SKM-1 (cell line): ENCODE data around the gene CDC40.
"Not testable (repeated sequence)": the region's sequence is repeated elsewhere in the genome, so short reads cannot be mapped to it uniquely, and the experiment has no call there.

ENCODE experiments used
- DNase-seq: peaks from one replicate; lab custom pipeline; 2025; ENCODE audit not compliant: unreplicated experiment; lab: John Stamatoyannopoulos, UW

CDC40 gene

DNA sequence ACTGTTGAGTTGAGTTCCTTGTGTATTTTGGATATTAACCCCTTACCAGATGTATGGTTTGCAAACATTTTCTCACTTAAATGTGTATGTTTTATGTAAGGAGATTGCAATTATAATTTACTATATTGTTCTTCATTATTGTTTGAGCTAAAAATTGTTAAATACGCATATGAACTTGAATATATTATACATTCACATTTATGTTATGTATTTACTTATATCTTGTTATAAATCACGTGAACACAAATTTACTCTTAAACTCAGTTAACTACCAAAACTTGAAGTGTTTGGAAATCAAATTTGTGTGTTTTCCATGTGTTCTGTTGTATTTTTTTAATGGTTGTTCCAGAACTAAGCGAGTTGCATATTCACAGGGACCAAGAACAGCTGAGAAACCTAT, 18.3 kb downstream of the CDC40 start:
- DNase-seq, result no peak

- no peak for DNase-seq
Measured at GRCh38 chr6:110201151-110201884, 21.1 kb downstream of the CDC40 start.

- DNase-seq, result no peak
Measured at GRCh38 chr6:110207652-110208051, 27.4 kb downstream of the CDC40 start.

DNA sequence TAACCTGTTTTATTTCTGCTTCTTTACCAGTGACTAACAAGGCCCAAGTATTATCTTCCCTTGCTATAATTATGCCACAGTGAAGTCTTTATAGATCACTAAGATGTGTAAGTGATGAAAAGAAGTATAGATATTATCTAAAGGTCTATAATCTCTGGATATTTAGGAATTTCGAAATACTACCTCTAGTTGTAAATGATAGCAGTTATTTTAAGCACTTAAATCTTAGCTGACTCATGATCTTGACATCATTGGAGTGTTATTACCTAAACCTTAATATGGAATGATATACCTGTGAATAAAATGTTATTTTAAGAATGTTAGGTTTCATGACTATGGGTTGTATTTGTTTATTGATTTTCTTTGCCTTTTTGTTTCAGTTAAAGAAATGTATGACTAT, 31.5 kb downstream of the CDC40 start:
- no peak for DNase-seq

DNA sequence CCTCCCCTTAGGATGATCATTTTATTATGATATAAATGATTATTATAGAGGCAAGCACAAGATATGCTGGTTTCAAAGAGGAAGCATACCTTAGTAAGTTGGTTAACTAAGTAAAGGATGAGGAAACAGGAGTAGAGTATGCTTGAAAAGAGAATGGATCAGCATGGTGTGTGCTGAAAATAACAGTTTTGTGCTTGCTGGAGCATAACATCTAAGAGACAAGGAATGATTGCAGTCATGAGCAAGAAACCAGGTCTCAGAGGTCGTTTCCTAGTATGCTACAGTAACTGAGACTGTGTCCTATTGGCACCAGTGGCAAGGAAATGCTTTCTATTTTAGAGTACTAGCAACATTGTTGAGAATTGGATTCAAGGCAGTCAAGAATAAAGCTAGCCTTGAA, 34.1 kb downstream of the CDC40 start:
- no peak for DNase-seq

- DNase-seq, result no peak
Measured at GRCh38 chr6:110216140-110216539, 35.9 kb downstream of the CDC40 start.

DNA sequence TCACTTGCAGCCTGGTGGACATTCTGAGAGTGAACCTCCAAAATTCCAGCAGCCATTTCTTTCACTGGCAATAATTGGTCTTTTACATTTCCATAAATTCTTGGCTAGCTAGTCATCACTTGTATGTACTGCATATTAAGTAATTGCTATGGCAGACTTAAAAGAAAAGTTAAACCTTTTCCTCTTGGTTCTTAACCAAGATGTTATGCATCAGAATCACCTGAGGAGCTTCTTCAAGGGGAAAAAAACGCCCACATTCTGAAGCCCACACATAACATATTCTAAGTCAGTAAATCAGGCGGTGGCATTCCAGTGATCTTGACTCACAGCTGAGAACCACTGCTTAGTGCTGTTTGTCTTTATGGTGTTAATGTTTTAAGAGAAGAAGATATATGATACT, 37.0 kb downstream of the CDC40 start:
- no peak for DNase-seq

- no peak for DNase-seq
Measured at GRCh38 chr6:110221738-110222137, 41.5 kb downstream of the CDC40 start.

- DNase-seq, result no peak
Measured at GRCh38 chr6:110226261-110226660, 46.0 kb downstream of the CDC40 start.

DNA sequence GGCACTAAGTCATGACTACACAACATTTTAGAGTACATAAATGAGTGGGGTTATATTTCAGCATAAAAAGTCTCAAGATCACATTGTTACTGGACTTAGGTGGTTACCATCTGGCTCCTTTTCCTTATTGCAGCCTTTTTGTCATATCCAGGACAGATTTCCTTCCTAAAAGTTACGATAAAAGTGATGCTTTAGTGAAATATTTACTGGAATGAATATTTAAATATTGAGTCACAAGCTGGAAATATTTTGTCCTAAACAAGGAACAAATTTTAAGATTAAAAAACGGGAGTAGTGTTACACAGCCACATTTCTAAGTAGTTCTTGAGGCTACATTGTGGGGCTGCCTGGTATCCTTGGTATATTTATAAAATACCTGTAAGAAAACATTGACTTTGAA, 52.2 kb downstream of the CDC40 start:
- no peak for DNase-seq

DNA sequence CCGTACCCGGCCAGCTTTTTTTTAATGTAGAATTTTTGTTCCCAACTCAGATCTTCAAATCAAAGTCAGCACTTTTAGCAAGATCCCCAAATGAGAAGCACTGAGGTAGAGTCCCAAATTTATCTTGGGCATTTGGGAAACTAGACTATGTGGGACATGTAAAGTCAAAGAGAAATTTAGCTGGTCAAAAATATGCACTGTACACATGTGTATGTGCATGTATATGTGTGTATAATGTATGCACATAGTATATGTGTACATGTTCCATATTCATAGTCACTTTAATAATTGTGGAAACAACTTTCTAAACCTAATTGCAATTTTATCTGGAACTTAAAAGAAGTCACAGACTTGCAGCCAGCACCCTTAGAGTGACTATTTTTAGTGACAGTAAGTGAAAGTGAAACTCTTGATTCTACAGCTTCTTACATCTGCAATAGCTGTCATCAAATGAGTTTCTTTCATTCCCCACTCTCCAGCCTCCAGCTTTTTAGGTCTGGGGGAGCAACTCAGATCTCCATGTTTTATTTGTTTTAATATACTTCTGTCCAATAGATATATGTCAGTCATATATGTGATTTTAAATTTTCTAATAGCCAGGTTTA, 53.6 kb downstream of the CDC40 start:
- no peak for DNase-seq

DNA sequence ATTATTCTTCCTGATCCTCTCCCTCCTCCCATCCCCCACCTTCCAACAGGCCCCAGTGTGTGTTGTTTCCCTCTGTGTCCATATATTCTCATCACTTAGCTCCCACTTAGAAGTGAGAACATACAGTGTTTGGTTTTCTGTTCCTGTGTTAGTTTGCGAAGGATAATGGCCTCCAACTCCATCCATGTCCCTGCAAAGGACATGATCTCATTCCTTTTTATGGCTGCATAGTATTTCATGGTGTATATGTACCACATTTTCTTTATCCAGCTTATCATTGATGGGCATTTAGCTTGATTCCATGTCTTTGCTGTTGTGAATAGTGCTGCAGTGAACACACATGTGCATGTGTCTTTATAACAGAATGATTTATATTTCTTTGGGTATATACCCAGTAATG, 55.8 kb downstream of the CDC40 start:
- not testable (repeated sequence) for DNase-seq

DNA sequence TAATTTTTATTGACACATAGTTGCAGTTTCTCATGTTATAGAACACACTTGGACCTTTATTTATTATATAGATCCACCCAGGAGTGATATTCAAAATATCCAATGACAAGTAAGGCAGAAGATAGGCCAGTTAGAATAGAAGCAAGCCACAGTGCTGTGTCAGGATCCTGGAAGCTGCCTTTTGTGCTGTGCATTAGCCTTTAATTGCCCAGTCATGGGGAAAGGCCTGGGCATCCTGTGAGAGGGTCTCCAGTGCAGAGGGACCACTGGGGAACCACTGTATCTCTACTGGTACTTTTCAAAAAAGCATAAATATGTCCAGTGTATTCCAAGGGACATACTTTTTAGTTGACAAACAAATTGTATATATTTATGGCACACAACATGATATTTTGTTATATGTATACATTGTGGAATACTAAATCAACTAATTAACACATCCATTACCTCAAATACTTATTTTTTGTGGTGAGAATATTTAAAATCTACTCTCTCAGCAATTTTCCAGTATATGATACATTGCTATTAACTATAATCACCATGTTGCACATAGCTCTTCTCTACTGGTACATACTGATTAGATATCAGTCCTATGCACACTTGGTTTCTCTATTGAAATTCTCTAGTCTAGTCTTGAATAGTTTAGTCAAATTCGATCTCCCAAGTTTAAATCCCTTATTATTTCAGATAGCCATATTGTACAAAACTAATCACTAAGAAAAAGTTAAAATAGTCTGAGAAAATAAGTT, 59.5 kb downstream of the CDC40 start:
- DNase-seq, result no peak

DNA sequence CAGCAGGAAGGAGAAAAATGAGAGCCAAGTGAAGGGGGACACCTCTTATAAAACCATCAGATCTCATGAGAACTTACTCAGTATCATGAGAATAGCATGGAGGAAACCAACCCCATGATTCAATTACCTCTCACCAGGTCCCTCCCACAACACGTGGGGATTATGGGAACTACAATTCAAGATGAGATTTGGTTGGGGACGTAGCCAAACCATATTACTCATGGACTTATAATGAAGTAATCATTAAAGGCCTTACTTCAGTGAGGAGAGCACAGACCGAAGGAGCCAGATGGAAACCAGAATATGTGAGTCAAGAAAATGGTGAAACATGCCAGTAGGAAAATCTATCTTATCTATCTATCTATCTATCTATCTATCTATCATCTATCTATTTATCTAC, 64.4 kb downstream of the CDC40 start:
- DNase-seq, result not testable (repeated sequence)

DNA sequence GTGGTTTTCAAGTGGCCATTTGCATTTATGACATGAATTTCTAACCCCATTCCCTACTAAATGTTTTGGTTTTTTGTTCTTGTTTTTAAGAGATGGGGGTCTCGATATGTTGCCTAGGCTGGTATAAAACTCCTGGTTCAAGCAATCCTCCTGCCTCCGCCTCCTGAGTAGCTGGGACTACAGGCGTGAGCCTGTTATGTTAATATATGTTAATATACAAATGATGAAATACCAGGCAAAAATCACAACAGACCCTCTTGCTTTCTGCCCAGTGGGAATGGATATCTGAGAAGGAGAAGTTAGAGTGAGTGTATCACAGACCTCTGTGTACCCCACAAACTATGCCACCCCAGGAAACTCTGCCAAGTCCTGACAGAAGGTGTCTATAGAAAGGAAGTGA, 66.2 kb downstream of the CDC40 start:
- no peak for DNase-seq

DNA sequence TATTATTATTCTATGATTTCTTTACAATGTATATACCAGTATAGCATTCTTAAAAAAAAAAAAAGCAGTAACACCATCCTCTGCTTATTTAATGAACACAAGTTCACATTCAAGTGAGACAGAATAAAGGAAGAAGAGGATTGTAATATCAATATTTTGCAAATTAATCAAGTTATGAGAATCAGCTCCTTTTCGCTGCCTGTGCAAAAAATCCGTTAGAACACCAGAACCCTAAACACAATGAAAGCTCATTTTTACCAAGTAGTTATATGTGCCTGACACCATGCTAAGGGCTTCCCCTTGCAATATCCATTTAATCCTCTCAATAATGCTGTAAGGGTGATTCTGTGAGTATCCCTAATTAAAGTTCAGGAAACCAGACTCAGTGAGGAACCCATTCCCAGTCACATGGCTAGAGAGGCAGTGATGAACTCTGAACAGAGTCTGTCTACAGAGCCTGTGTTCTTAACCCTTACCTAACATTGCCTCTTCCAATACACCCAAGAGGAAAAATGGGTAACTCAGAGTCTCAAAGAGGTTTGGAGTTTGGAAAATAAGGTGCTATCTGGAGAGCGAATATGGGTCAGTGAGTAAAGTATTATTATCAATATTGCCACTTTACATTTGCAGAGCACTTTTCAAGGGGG, 66.8 kb downstream of the CDC40 start:
- DNase-seq, result no peak

DNA sequence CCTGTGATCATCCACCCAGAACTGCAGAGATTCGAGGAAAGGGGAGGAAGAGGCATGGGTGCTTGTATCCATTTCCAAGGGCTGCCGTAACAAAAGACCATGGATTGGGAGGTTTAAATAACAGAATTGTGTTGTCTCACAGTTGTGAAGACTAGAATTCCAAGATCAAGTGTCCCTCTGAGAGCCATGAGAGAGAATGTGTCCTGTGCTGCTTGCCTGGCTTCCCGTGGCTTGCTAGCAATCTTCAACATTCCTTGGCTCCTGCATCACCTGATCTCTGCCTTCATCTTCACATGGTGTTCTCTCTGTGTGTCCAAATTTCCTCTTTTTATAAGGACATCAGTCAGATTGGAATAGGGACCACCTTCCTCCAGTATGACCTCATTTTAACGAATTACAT, 69.8 kb downstream of the CDC40 start:
- DNase-seq, result no peak

DNA sequence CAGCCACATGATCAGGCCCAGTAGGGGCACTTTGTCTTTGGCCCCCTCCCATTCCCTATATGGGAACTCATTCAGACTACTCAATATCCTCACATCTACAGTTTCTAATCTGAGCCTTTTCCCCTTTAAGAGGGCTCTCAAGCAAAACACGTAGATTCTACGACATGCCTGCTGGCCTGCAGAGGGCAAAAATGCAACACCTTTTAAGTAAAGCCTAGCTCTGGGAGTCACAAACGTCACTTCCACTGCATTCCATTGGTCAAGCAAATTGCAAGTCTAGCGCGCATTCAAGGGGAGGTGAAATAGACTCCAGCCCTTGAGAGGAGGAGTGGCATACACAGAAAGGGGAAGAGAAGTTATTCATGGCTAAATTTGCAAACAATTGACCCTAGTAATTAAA, 70.6 kb downstream of the CDC40 start:
- no peak for DNase-seq

- no peak for DNase-seq
Measured at GRCh38 chr6:110255211-110255750, 75.1 kb downstream of the CDC40 start.

GRCh38 chr6:110256366-110256765, 76.1 kb downstream of the CDC40 start:
- no peak for DNase-seq

DNA sequence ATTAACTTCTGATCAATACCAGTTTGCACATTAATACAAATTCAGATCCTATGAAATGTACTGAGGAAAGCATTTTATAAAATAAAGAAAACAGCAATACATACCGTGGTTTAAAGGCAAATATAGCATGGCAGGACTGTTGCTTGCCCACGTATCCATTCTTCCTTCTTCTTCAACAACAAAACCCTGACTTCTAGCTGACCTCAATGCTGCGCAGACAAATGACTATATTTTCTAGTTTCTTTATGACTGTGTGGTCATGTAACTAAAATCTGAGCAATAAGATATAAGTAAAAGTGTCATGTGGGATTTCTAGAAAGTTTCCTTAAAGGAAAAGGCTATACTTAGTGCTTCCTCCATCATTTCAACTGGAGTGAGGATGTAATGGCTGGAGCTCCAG, 85.0 kb downstream of the CDC40 start:
- DNase-seq, result no peak

- DNase-seq, result no peak
Measured at GRCh38 chr6:110266996-110267395, 86.8 kb downstream of the CDC40 start.
